CD4-positive, alpha-beta T cell treated with Interleukin-17A for 1 hour (primary cell): ENCODE data around the gene RGS16.

Experiments used
- DNase-seq: peaks from one replicate; pipeline ENCODE4 v3.0.0-alpha.2; 2020

Gene RGS16

DNA sequence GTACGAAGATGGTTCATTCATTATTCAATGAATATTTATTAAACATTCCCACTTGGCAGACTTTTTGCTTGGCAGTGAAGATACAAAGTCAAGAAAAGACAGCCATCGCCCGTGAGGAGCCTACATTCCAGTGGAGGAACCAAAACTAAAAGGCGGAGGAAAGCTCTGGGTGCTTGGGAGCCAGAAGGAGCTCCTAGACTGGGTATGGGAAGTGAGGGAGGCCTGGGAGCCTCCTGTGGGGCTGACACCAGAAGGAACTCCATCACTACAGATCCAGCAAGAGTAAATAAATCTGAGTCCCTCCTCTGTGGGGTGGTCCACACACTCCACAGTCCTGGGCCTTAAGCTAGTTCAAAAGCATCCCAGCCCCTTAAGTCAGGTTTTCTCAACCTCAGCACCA lies 30.0 kb downstream of the RGS16 start:
- DNase-seq: no peak

DNA sequence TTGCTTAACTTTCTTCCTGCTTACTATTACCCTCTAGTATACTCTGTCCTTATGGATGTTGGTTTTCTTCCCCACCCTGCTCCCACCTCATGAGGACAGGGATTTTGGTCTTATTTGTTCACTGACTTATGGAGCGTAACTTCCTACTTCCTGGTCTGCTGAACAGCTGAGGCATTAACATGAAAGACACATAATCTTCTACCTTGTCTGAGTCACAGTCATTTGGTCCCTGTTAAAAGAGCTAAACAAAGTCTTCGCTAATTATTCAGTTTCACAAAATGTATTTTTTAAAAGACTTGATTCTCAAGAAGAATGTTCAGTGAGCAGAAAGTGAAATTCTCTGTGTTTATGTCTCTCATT lies 33.6 kb downstream of the RGS16 start:
- no peak for DNase-seq

DNA sequence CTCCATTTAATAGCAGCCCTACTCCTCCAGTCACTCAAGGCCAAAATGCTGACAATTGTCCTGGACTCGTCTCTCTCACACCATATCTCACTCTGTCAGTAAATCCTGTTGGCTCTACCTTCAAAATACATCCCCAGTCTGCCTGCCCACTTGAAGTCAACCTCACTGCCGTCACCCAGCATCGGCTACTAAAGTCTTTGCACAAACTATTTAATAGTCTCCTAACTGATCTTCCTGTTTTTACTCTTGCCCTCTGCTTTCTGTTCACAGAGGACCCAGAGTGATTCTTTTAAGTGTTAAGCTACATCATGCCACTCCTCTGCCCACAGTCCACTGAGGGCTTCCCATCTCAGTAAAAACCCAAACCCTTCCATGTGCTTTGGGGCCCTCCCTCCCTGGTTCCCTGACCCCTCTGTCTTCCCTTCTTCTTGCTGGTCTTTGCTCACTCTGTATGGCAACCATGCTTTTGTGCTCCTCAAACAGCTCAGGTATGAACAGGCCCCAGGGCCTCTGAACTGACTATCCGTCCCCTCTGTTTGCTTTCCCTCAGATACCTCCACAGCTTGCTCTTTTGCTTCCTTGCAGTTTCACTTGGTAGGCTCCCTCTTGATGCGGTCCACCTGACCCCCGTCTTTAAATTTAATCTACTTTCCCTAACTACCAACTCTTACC lies 34.1 kb downstream of the RGS16 start:
- no peak for DNase-seq

DNA sequence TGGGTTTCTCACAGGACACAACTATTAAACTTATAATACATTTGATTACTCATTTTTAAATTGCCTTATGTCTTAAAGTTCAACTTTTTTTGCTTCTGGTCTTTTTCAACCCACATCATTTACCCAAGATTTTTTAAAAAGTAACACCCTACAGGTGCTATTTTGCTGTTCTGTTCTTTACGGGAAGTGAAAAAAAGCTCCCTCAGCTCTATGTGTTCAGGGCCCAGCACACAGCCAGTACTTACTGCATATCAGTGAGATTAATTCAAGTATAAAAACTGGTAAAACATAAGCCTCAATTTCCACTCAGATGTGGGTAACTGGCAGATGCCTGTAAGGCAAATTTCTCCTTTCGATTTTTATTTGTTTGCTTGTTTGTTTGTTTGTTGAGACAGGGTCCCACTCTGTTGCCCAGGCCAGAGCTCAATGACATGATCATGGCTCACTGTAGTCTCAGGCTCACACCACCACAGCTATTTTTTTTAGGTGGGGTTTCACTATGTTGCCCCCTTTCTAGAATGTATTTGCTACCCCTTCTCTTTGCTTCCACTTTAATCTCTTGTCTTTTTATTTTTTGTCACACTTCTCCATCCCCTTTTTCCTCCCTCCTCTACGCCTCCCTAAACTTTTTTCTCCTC lies 35.4 kb downstream of the RGS16 start:
- no peak for DNase-seq

DNA sequence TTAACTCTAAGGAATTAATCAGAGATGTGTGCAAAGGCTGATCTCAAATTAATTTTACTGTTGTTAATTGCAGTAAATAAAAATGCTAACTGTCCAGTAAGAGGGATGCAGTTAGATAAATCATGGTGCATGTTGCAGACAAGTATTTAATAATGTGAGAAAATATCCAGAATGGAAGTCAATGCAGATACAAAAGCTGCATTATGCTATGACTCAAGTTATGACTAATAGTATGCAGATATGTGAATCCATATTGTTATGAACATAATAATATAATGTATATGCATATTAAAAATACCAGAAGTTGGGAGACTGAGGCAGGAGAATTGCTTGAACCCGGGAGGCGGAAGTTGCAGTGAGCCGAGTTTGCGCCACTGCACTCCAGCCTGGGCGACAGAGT lies 36.6 kb downstream of the RGS16 start:
- DNase-seq: no peak

DNA sequence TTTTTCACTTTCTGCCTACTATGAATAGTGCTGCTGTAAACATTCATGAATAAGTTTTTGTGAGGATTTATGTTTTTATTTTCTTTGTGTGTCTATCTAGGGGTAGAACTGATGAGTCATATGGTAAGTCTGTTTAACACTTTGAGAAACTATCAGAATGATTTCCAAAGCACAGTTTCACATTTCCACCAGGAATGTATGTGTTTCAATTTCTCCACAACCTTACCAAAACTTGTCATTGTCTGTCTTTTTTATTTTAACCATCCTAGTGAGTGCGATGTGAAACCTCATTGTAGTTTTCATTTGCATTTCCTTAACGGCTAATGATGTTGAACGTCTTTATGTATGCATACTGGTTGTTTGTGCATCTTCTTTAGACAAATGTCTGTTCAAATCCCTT lies 38.7 kb downstream of the RGS16 start:
- no peak for DNase-seq

DNA sequence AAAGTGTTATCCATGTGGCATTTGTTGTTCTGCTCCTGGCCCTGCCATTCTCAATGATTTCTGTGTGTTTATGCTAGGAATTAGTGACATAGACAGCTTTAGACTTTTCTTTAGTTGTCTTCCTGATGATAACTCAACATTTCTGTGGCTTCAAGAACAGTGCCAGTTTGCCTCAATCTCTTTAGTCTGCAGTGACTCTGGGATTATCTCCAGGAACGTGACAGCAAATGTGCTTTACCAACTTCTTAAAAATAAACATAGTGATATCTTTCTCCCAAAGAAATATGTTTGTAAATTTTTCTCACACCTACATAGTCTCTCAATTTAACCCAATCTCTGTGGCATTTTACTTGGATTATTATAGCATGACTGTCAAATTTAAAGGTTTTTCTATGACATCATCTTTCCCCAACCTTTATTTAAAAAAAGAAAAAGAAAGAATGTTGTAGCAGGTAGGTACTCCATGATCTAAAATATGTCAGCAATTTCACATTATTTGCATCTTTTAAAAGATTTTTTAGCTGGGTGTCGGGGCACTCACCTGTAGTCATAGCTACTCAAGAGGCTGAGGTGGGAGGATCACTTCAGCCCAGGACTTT lies 39.7 kb downstream of the RGS16 start:
- DNase-seq: no peak

DNA sequence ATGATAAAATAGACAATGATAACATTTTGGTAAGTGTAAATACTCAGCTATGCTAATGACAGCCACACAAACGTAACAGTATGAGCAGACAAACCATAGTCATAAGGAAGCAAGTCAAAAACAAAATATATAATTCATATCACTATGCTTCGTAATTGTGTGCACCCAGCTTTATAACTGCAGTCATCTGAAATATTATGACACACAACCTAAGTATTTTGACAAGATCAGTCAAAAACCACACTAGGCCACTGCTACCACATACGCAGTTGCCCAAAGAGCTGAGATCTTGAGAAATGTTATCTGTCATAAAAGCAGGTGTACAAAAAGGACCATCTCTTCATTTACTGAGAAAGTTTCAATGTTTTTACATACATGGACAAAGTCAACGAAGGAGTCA lies 41.1 kb downstream of the RGS16 start:
- DNase-seq: no peak

DNA sequence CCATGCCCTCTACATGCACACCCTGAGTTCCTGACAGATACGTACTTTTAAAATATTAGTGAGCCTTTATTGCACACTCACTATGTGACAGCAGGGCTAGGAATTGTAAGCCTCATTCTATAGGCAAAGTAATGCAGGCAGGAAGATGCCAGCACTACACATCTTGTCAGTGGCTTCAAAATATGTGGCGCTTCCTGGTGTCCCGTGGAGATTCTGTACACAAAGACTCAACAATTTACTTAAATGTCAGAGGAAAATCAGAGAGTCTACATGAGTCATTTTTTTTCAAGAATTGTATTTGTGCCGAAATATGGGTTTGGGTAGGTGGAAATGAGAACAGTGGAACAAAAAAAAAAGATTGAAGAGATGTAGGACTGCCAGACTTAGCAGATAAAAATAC lies 42.7 kb downstream of the RGS16 start:
- no peak for DNase-seq

DNA sequence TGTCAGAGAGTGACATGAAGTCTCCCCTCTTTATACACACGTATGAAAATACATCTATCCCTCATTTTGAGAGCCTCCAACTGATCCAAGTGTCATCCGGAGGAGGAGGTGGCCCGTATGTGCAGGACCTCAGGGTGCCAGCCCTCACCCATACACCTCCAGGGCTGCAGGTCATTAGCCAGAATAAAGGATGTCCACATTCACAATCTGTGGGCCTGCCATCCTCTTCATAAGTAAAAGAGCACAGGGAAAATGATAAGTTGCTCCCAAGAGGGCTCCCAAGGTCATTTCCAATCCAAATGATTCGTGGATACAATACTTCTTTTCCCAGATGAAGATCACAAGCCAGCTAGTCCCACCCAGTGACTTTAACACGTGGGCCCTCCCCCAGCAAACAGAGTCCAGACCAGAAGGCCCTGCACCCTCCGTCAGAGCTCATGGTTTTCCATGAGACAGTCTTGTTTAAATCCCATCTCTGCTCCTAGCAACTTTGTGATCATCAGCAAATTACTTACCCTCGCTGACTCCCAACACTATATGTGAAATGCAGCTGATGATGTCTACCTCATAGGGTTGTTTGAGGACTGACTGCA lies 43.7 kb downstream of the RGS16 start:
- DNase-seq: no peak

DNA sequence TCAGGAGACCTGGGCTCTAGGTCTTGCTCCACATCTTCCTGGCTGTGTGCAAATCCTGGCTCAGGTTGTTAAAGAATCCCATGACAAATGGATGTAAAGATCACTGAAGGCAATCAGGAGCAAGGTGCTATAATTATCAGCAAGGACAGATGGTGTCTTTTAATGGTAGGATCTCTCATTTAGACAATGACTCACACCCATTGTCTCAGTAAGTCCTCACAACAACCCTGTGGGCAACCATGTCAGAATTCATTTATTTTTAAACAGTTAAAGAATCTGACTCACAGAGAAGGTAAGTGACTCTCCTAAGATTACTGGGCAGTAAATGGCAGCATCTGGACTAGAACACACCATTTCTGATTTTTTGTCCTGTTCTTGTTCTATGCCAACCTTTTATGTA lies 47.9 kb downstream of the RGS16 start:
- no peak for DNase-seq

DNA sequence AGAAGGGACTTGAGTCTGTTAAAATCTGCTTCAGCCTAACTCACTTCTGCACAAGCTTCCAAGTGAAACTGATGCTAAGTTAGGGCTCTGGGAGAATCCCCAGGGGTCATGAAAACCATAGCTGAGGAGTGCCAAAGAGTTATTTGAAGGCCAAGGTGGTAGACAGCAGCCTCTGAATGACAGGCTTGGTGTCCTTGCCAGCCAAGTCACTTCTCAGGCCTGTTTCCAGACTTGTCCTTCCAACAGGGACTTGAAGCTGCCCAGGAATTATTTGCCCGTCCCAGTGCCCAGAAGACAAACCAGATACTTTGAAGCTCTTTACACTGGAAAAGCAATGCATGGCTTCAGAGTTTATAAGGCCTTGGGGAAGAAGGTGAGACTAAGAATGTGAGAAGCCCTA lies 48.7 kb downstream of the RGS16 start:
- DNase-seq: no peak

DNA sequence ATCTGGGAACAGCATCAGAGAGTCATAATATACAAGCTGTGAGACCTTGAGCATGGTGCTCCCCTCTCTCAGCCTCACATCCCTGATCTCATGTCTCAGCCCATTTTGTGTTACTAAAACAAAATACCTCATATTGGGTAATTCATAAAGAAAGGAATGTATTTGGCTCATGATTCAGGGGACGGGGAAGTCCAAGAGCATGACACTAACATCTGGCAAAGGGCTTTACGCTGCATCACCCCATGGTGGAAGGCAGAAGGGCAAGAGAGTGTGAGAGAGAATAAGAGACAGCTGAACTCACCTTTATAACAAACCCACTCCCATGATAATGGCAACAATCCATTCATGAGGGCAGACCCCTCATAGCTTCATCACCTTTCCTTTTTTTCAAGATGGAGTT lies 51.7 kb downstream of the RGS16 start:
- no peak for DNase-seq

DNA sequence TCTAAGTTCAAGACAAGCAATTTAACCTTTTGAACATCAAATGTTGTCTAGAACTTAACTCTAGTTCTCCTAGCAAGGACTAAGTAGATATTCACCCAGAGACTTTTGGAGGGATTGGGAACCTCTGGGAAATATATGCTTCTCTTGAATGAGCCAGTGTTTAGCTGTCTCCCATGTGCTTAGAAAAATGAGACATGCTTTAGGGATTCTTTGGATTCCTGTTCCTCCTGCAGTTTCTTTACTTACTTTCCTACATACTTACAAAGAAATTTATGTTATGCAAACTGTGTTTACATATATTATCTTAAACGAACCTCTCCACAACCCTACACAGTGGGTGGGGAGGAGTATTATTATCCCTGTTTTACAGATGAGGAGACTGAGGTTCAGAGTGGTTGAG lies 54.4 kb downstream of the RGS16 start:
- DNase-seq: no peak

DNA sequence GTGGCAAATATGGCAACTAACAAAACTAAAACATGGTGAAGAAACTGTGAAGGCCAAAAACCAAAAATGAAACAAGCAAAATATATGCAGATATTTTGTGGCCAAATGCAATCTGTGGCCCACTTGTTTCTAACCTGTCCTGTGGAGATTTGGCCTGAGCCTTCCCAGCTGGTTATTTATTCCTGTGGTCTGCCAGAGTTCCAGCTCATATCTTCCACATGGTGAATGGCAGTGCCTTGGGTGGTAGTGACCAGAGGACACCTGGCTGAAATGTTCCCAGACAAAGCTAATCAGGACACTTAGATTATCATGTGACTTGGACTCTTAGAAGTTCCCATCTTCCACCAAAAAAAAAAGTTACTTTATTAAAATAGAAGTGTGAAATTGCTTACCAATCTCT lies 54.8 kb downstream of the RGS16 start:
- DNase-seq: no peak
